CD4-positive, alpha-beta T cell (primary cell): ENCODE measurements around the gene PAAF1. TPM values are rescaled to one million over a fixed set of nuclear protein-coding genes. Genes with fewer than 3 reads are reported as not detected.

ENCODE experiments used
- ATAC-seq: fragments of 200-7000 bp; cut with Tn5 transposase; one replicate; pipeline ENCODE4 v1.10.0; 2022; ENCODE audit warnings: mild to moderate bottlenecking; ENCODE audit not compliant: poor library complexity
- CTCF ChIA-PET: fragments of 350-600 bp; sonication (Branson Sonifier 250); formaldehyde crosslinking; loops from one replicate; lab custom pipeline; 2021; ENCODE audit warnings: antibody characterized with exemption, inconsistent platforms; lab: Charles Lee
- POLR2A ChIA-PET: fragments of 350-600 bp; sonication (Branson Sonifier 250); formaldehyde crosslinking; loops from one replicate; lab custom pipeline; 2021; ENCODE audit warnings: antibody characterized with exemption, inconsistent platforms; lab: Charles Lee
- DNase-seq, 14 experiments: peaks; one replicate each; pipeline ENCODE4 v3.0.0-alpha.2; 2013 to 2020; ENCODE audit warnings: mixed read lengths in 2 of 14
- H3K27ac ChIP-seq, 2 donors: one replicate each; pipeline versions ENCODE4 v1.5.1 to v1.7.0; 2013; ENCODE audit warnings: low read length in 2 of 2, low read depth in 1 of 2, mild to moderate bottlenecking in 1 of 2
- H3K27me3 ChIP-seq, 2 experiments: 1 replicate in 1 of 2; 2 replicates in 1 of 2; pipeline versions ENCODE4 v1.6.1 to v1.7.0; 2013; ENCODE audit warnings: low read length in 2 of 2, control low read depth in 1 of 2, mild to moderate bottlenecking in 1 of 2, moderate library complexity in 1 of 2; ENCODE audit not compliant: insufficient read depth in 2 of 2, control insufficient read depth in 1 of 2
- H3K36me3 ChIP-seq: one replicate; pipeline ENCODE4 v1.6.1; 2013; ENCODE audit warnings: low read length, control low read depth; ENCODE audit not compliant: insufficient read depth
- H3K4me1 ChIP-seq: one replicate; pipeline ENCODE4 v1.6.1; 2013; ENCODE audit warnings: low read length, control low read depth; ENCODE audit not compliant: insufficient read depth
- H3K4me3 ChIP-seq: one replicate; pipeline ENCODE4 v1.5.1; 2013; ENCODE audit warnings: mild to moderate bottlenecking, low read length, moderate library complexity
- H3K9me3 ChIP-seq, 2 experiments: 1 replicate in 1 of 2; 2 replicates in 1 of 2; pipeline versions ENCODE4 v1.6.1 to v1.7.0; 2013; ENCODE audit warnings: low read length in 2 of 2, mild to moderate bottlenecking in 2 of 2, control low read depth in 1 of 2, moderate library complexity in 1 of 2; ENCODE audit not compliant: control insufficient read depth in 1 of 2, insufficient read depth in 1 of 2
- H3K27ac Mint-ChIP-seq: one replicate; pipeline ENCODE4 v1.8.0; 2020; ENCODE audit warnings: mixed read lengths
- H3K27me3 Mint-ChIP-seq: one replicate; pipeline ENCODE4 v1.8.0; 2021; ENCODE audit warnings: mixed read lengths
- H3K36me3 Mint-ChIP-seq: one replicate; pipeline ENCODE4 v1.8.0; 2021; ENCODE audit warnings: low read depth, mixed read lengths
- H3K4me1 Mint-ChIP-seq: one replicate; pipeline ENCODE4 v1.8.0; 2021; ENCODE audit warnings: low read depth, mixed read lengths
- H3K4me3 Mint-ChIP-seq: one replicate; pipeline ENCODE4 v1.8.0; 2020; ENCODE audit warnings: mild to moderate bottlenecking, mixed read lengths
- H3K9me3 Mint-ChIP-seq: one replicate; pipeline ENCODE4 v1.8.0; 2020; ENCODE audit warnings: mixed read lengths
- CTCF ChIP-seq: fragments of 200-600 bp; IDR thresholded peaks from one replicate; pipeline ENCODE4 v1.8.0; 2022; ENCODE audit warnings: antibody characterized with exemption, mild to moderate bottlenecking
- intact Hi-C, 2 experiments: fragments of 100-400 bp; cut with DNase I in 1 of 2; cut with micrococcal nuclease in 1 of 2; formaldehyde crosslinking; loops; one replicate each; pipeline versions ENCODE4 v1.15.1 to v1.9.0; 2023 to 2025; cut with DNase I, micrococcal nuclease
- total RNA-seq, 174 experiments: library from RNA in 2 of 174; stranded (reverse) in 2 of 174; gene quantifications; one replicate each; pipeline ENCODE4 v1.2.3 and lab custom pipeline; 2021 to 2026

Gene PAAF1
- total RNA-seq, 2 experiments from 2014 or later, result 6.2 to 7.6 TPM

GRCh38 chr11:73907191-73907590 is 30.4 kb downstream of the PAAF1 start:
- H3K36me3 Mint-ChIP-seq, result peaks cover 76% of the 10 kb centered on the region
- ChIA-PET POLR2A (no interaction called here), CTCF (no interaction called here)
- no peak for TF ChIP-seq CTCF
- H3K4me1 ChIP-seq, result no peaks in the 10 kb centered on the region
- DNase-seq, result peak in 2 of 14 experiments; percentile 5 to 18
- no peak overlapping the region for H3K27ac Mint-ChIP-seq
- H3K9me3 Mint-ChIP-seq, result no peaks in the 10 kb centered on the region
- H3K27me3 Mint-ChIP-seq, result no peaks in the 10 kb centered on the region
- H3K4me1 Mint-ChIP-seq, result no peaks in the 10 kb centered on the region
- no peak overlapping the region for H3K27ac ChIP-seq
- H3K4me3 Mint-ChIP-seq, result no peak overlapping the region
- no peaks in the 10 kb centered on the region for H3K27me3 ChIP-seq
- H3K36me3 ChIP-seq, result peaks cover 43% of the 10 kb centered on the region
- ATAC-seq, result no peak
- H3K4me3 ChIP-seq, result no peak overlapping the region
- no peaks in the 10 kb centered on the region for H3K9me3 ChIP-seq
- intact Hi-C loops, result no loop called here

DNA sequence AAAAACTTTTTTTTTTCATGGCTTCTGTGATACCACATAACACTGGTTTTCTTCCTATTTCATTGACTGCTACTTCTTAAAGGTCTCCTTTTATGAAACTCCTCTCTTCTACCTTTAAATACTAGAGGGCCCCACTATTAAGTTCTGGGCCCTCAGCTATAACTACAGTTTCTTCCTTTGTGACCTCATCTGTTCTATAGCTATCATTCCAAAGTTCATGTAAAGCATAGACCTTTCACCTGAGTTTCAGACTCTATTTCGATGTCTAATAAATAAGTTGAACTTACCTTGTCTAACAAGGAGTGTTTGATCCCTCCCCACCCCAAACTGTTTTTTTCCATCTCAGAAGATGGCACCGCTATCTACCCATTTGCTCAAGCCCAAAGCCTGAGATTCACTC is 35.2 kb downstream of the PAAF1 start:
- peak overlapping the region; percentile 28 for H3K27ac Mint-ChIP-seq
- CTCF ChIA-PET, result no interaction called here

DNA sequence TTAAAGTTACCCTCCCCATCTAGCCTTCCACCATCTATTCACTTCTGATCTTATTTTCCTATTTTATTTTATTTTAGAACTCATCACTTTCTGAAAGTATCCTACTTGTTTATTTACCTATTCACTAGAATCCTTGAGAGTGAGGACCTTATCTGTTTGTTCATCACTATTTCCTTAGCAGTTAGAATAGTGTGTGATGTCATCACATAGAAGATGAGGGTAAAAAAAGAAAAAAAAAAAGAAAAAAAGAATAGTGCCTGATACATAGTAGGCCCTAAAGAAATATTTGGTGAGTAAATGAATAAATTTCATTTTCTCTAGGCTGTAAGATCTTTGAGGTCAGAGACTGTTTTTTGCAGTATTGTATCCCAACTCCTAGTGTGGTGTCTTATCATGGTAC is 36.7 kb downstream of the PAAF1 start:
- DNase-seq (no peak), ATAC-seq (no peak)
- Histone ChIP-seq H3K4me1 (no peaks in the 10 kb centered on the region), H3K4me3 (no peak overlapping the region), H3K27me3 (no peaks in the 10 kb centered on the region), H3K9me3 (no peaks in the 10 kb centered on the region), H3K27ac (no peak overlapping the region), H3K36me3 (peaks cover 76% of the 10 kb centered on the region)
- TF ChIP-seq CTCF, result no peak
- Mint-ChIP-seq H3K27me3 (no peaks in the 10 kb centered on the region), H3K27ac (no peak overlapping the region), H3K9me3 (no peaks in the 10 kb centered on the region), H3K4me1 (no peaks in the 10 kb centered on the region), H3K36me3 (peaks cover 90% of the 10 kb centered on the region), H3K4me3 (no peak overlapping the region)
- ChIA-PET POLR2A (no interaction called here), CTCF (no interaction called here)
- intact Hi-C loops, result loop anchor here in 1 of 2 experiments (10.0 kb wide), 1 partner anchor 219 kb away; no protein-coding TSS in a partner anchor

More for the DNA sequence above, 35.2 kb downstream of the PAAF1 start:
- TF ChIP-seq CTCF, result no peak
- Histone ChIP-seq H3K4me3 (no peak overlapping the region), H3K9me3 (no peaks in the 10 kb centered on the region), H3K36me3 (peaks cover 75% of the 10 kb centered on the region), H3K27me3 (no peaks in the 10 kb centered on the region), H3K27ac (no peak overlapping the region), H3K4me1 (no peaks in the 10 kb centered on the region)
- Mint-ChIP-seq H3K36me3 (peaks cover 83% of the 10 kb centered on the region), H3K9me3 (no peaks in the 10 kb centered on the region), H3K4me1 (no peaks in the 10 kb centered on the region), H3K4me3 (no peak overlapping the region), H3K27me3 (no peaks in the 10 kb centered on the region)
- ATAC-seq, result no peak
- no peak for DNase-seq
- intact Hi-C loops, result loop anchor here in 1 of 2 experiments (10.0 kb wide), 1 partner anchor 217 kb away; no protein-coding TSS in a partner anchor
- POLR2A ChIA-PET, result no interaction called here
